HepG2 (cell line): ENCODE data around the gene FAM110D. TPM values are rescaled to one million over a fixed set of nuclear protein-coding genes. Genes with fewer than 3 reads are reported as not detected.

Experiments
- ATAC-seq: fragments of 200-7000 bp; cut with Tn5 transposase; 3 replicates; pipeline ENCODE4 v1.9.1; 2020; ENCODE audit warnings: mild to moderate bottlenecking, moderate library complexity
- BruUV-seq: library from RNA; stranded (reverse); fragments of 400-500 nt; replicated peaks from 2 replicates; lab custom pipeline; 2021; lab: Mats Ljungman, UMichigan
- CTCF ChIA-PET: fragments of 300-600 bp; formaldehyde crosslinking; extraction: SDS; loops from one replicate; lab custom pipeline; 2021; ENCODE audit warnings: low total read pairs, inconsistent platforms, low intra/inter-chr PET ratio; lab: Yijun Ruan, JAX
- POLR2A ChIA-PET: fragments of 350-600 bp; sonication (Branson Sonifier 250); formaldehyde crosslinking; loops from one replicate; lab custom pipeline; 2020; ENCODE audit warnings: antibody characterized with exemption, inconsistent platforms; lab: Yijun Ruan, JAX
- DNase-seq: peaks from one replicate; pipeline ENCODE4 v3.0.0-alpha.2; 2015; ENCODE audit warnings: low spot score
- FAIRE-seq: peaks from 3 replicates; lab custom pipeline; 2011; peaks lifted over from hg19 to GRCh38; lab: Jason Lieb, UNC
- H2AFZ ChIP-seq: one replicate; pipeline ENCODE4 v1.6.1; 2011; ENCODE audit warnings: low read length, inconsistent platforms
- H3K27ac ChIP-seq: fragments of 300-600 bp; 3 replicates; pipeline ENCODE4 v1.8.0; 2011; ENCODE audit warnings: mixed run types, mild to moderate bottlenecking, mixed read lengths, low read length, inconsistent platforms; ENCODE audit not compliant: insufficient read depth; ENCODE audit errors: extremely low read length
- H3K27me3 ChIP-seq, 2 experiments: fragments of 200-600 bp in 1 of 2; 2 replicates in 1 of 2; 3 replicates in 1 of 2; pipeline versions ENCODE4 v1.6.0 to v1.8.0; 2011; ENCODE audit warnings: low read length in 2 of 2, mild to moderate bottlenecking in 2 of 2, moderate library complexity in 2 of 2, inconsistent platforms in 1 of 2; ENCODE audit not compliant: insufficient read depth in 2 of 2, control insufficient read depth in 1 of 2
- H3K36me3 ChIP-seq, 2 experiments: fragments of 200-600 bp in 1 of 2; replicated peaks in 1 of 2; 2 replicates in 1 of 2; 3 replicates in 1 of 2; pipeline versions ENCODE4 v1.5.1 to v1.8.0; 2011; ENCODE audit warnings: low read length in 2 of 2, inconsistent platforms in 1 of 2; ENCODE audit not compliant: insufficient read depth in 2 of 2, control insufficient read depth in 1 of 2
- H3K4me1 ChIP-seq: 2 replicates; pipeline ENCODE4 v1.5.1; 2012; ENCODE audit warnings: low read length, inconsistent platforms; ENCODE audit not compliant: insufficient read depth
- H3K4me2 ChIP-seq: 2 replicates; pipeline ENCODE4 v1.6.0; 2011; ENCODE audit warnings: low read depth, low read length, inconsistent platforms
- H3K4me3 ChIP-seq, 3 experiments: fragments of 200-600 bp in 1 of 3; sonication (generic), shearing (Covaris generic) in 1 of 3; replicated peaks in 1 of 3; 2 replicates each; pipeline ENCODE4 v1.5.1; 2011 to 2016; ENCODE audit warnings: low read length in 3 of 3, inconsistent platforms in 2 of 3, low read depth in 2 of 3, mild to moderate bottlenecking in 2 of 3, control low read depth in 1 of 3, mixed read lengths in 1 of 3; ENCODE audit not compliant: insufficient read depth in 1 of 3
- H3K79me2 ChIP-seq: one replicate; pipeline ENCODE4 v1.6.1; 2011; ENCODE audit warnings: low read length, inconsistent platforms; ENCODE audit not compliant: insufficient read depth
- H3K9ac ChIP-seq: 2 replicates; pipeline ENCODE4 v1.6.0; 2011; ENCODE audit warnings: mild to moderate bottlenecking, low read depth, low read length, inconsistent platforms; ENCODE audit not compliant: insufficient read depth
- H3K9me3 ChIP-seq: 2 replicates; pipeline ENCODE4 v1.5.1; 2012; ENCODE audit warnings: mild to moderate bottlenecking, low read length
- H4K20me1 ChIP-seq: 2 replicates; pipeline ENCODE4 v1.6.0; 2011; ENCODE audit warnings: inconsistent platforms, mild to moderate bottlenecking, low read length, moderate library complexity; ENCODE audit not compliant: insufficient read depth
- ATAD3A ChIP-seq: sonication (generic); formaldehyde crosslinking; IDR thresholded peaks from 2 replicates; pipeline ENCODE4 v1.4.0; 2020; ENCODE audit warnings: missing genetic modification reagents
- FOXA3 ChIP-seq: IDR thresholded peaks from 2 replicates; pipeline ENCODE4 v1.6.1; 2016; ENCODE audit warnings: missing genetic modification reagents, missing compliant biosample characterization
- HIVEP1 ChIP-seq: sonication (generic); formaldehyde crosslinking; IDR thresholded peaks from 2 replicates; pipeline ENCODE4 v1.4.0; 2020; ENCODE audit warnings: mild to moderate bottlenecking, missing genetic modification reagents
- HNRNPLL ChIP-seq: fragments of 200-400 bp; formaldehyde crosslinking; IDR thresholded peaks from 2 replicates; pipeline ENCODE4 v1.6.1; 2017; ENCODE audit warnings: mild to moderate bottlenecking, low read depth, low read length; ENCODE audit not compliant: poor library complexity, severe bottlenecking
- NFYB ChIP-seq: sonication (generic); formaldehyde crosslinking; IDR thresholded peaks from 2 replicates; pipeline ENCODE4 v1.4.0; 2020; ENCODE audit warnings: missing genetic modification reagents
- PAWR ChIP-seq: sonication (generic); formaldehyde crosslinking; IDR thresholded peaks from 2 replicates; pipeline ENCODE4 v1.4.0; 2020; ENCODE audit warnings: missing genetic modification reagents, mild to moderate bottlenecking, borderline replicate concordance
- POLR2G ChIP-seq: fragments of 200-400 bp; formaldehyde crosslinking; IDR thresholded peaks from 2 replicates; pipeline ENCODE4 v1.6.1; 2018; ENCODE audit warnings: mild to moderate bottlenecking, low read depth, low read length, moderate library complexity
- PRDM10 ChIP-seq: sonication (generic); formaldehyde crosslinking; IDR thresholded peaks from 2 replicates; pipeline ENCODE4 v1.4.0; 2020; ENCODE audit warnings: low read depth, missing genetic modification reagents
- SNAPC2 ChIP-seq: sonication (generic); formaldehyde crosslinking; IDR thresholded peaks from 2 replicates; pipeline ENCODE4 v1.8.1; 2022; ENCODE audit warnings: mild to moderate bottlenecking, missing genetic modification reagents
- SP4 ChIP-seq: sonication (generic); formaldehyde crosslinking; IDR thresholded peaks from 2 replicates; pipeline ENCODE4 v1.8.1; 2023; ENCODE audit warnings: mild to moderate bottlenecking, missing genetic modification reagents
- TBX2 ChIP-seq: sonication (generic); formaldehyde crosslinking; IDR thresholded peaks from 2 replicates; pipeline ENCODE4 v1.5.0; 2020; ENCODE audit warnings: missing genetic modification reagents, mild to moderate bottlenecking, borderline replicate concordance
- ZNF275 ChIP-seq: sonication (generic); formaldehyde crosslinking; IDR thresholded peaks from 2 replicates; pipeline ENCODE4 v1.8.0; 2022; ENCODE audit warnings: missing genetic modification reagents, mild to moderate bottlenecking, inconsistent platforms, borderline replicate concordance
- ZNF34 ChIP-seq: sonication (generic); formaldehyde crosslinking; IDR thresholded peaks from 2 replicates; pipeline ENCODE4 v1.4.0; 2020; ENCODE audit warnings: mild to moderate bottlenecking, missing genetic modification reagents, borderline replicate concordance
- ZNF414 ChIP-seq: sonication (generic); formaldehyde crosslinking; IDR thresholded peaks from 2 replicates; pipeline ENCODE4 v1.5.0; 2020; ENCODE audit warnings: missing genetic modification reagents
- ZNF614 ChIP-seq: IDR thresholded peaks from 2 replicates; pipeline ENCODE4 v1.6.1; 2018; ENCODE audit warnings: missing biosample characterization, missing genetic modification reagents, inconsistent platforms, borderline replicate concordance
- ZNF691 ChIP-seq: sonication (generic); formaldehyde crosslinking; IDR thresholded peaks from 2 replicates; pipeline ENCODE4 v1.4.0; 2020; ENCODE audit warnings: missing genetic modification reagents, low read depth, mild to moderate bottlenecking, borderline replicate concordance
- ZNF788 ChIP-seq: sonication (generic); formaldehyde crosslinking; IDR thresholded peaks from 2 replicates; pipeline ENCODE4 v1.5.0; 2020; ENCODE audit warnings: mild to moderate bottlenecking, missing genetic modification reagents, borderline replicate concordance
- WGBS: methylation state at CpG from one replicate; pipeline ENCODE4 v1.1.6; 2017; ENCODE audit warnings: low lambda C conversion rate; 5-methylcytosine and 5-hydroxymethylcytosine counted together
- in situ Hi-C: cut with HindIII; loops from 2 replicates; pipeline ENCODE4 v1.10.0; 2017; ENCODE audit warnings: low pct_unique_long_range_greater_than_20kb; ENCODE audit not compliant: extremely low pct_ligation_motif_present
- intact Hi-C: fragments of 100-400 bp; cut with micrococcal nuclease; formaldehyde crosslinking; loops from one replicate; pipeline ENCODE4 v1.10.0; 2022; ENCODE audit not compliant: unreplicated experiment
- polyA plus RNA-seq, 8 experiments: library from polyadenylated mRNA; depleted of rRNA in 3 of 8; stranded (reverse) in 7 of 8; unstranded in 1 of 8; fragments of >200 nt; fragmentation: Illumina TruSeq in 4 of 8; extraction: Trizol in 4 of 8; gene quantifications; 2 replicates each; pipeline versions ENCODE4 v1.2.1 to v1.2.3, GENCODE V29; 2011 to 2016; ENCODE audit warnings: low read depth in 4 of 8, missing spikeins in 1 of 8, mixed read lengths in 1 of 8; ENCODE audit not compliant: insufficient read depth in 1 of 8
- total RNA-seq, 5 experiments: library from RNA; depleted of rRNA; stranded (reverse); fragments of >200 nt; fragmentation: Illumina TruSeq; extraction: Trizol; gene quantifications; 2 replicates each; pipeline ENCODE4 v1.2.3, GENCODE V29; 2016; ENCODE audit warnings: low read depth in 1 of 5

Gene FAM110D
- total and polyA plus RNA-seq, 2 of the 13 experiments (the other 11 are each of a cell fraction or from before 2014, with no cell fraction given): not detected

GRCh38 chr1:26177182-26177684, 18.4 kb downstream of the FAM110D start, which contains the start of gene CNKSR1:
TSS of gene CNKSR1 (plus strand) at chr1:26177491. CDS start at chr1:26177548, 57 bp downstream.
- H2AFZ ChIP-seq: no peak within 1 kb of the TSS
- no peaks in the 10 kb centered on the region for H4K20me1 ChIP-seq
- H3K36me3 ChIP-seq: peaks cover 0 to 2% of the 10 kb centered on the region in 2 experiments; a peak in 2 of 5 replicates
- peak; percentile 62 for DNase-seq
- intact Hi-C loops: no loop called here
- peak within 1 kb of the TSS; percentile 28 to 62 (median 59); a peak in 5 of 6 replicates for H3K4me3 ChIP-seq
- FAIRE-seq: no peak
- ChIA-PET POLR2A (interaction anchor here (1.0 to 2.0 kb wide), 2 partner anchors 48 to 57 kb away, joined by 3 to 12 read pairs; partner anchors contain the start of gene CEP85), CTCF (no interaction called here)
- H3K27me3 ChIP-seq: no peaks in the 10 kb centered on the region
- H3K27ac ChIP-seq: no peak within 1 kb of the TSS
- WGBS: 19% methylated on average over 16 of the region's 21 CpGs
- H3K9me3 ChIP-seq: no peaks in the 10 kb centered on the region
- peak; percentile 94 for ATAC-seq
- H3K4me2 ChIP-seq: peak within 1 kb of the TSS; percentile 49
- H3K9ac ChIP-seq: peak within 1 kb of the TSS; percentile 60
- in situ Hi-C loops: no loop called here
- H3K4me1 ChIP-seq: peaks cover 24% of the 10 kb centered on the region
- BruUV-seq: no TSS peak
- H3K79me2 ChIP-seq: no peaks in the 10 kb centered on the region
- TF ChIP-seq HIVEP1 (CRISPR knock-in tag) (no peak), FOXA3 (CRISPR knock-in tag) (peak; percentile 12; the same call in 1 of the 2 replicates), ZNF691 (no peak), HNRNPLL (peak; percentile 83), TBX2 (CRISPR knock-in tag) (0 out of 2 replicates have a peak, but pooled peaks have one; percentile 29), ZNF275 (no peak), SP4 (CRISPR knock-in tag) (no peak), ATAD3A (CRISPR knock-in tag) (no peak), POLR2G (peak; percentile 75), ZNF788 (peak; percentile 29; the same call in 1 of the 2 replicates), PAWR (CRISPR knock-in tag) (no peak), NFYB (peak; percentile 39; the same call in 1 of the 2 replicates), PRDM10 (CRISPR knock-in tag) (peak; percentile 58; the same call in 1 of the 2 replicates), ZNF34 (no peak), ZNF614 (peak; percentile 34; the same call in 1 of the 2 replicates), SNAPC2 (CRISPR knock-in tag) (no peak), ZNF414 (0 out of 2 replicates have a peak, but pooled peaks have one; percentile 45)
